T1000 (cell line): ENCODE data around the gene DIAPH2.

Experiments used
- DNase-seq: peaks from one replicate; lab custom pipeline; 2025; ENCODE audit warnings: mixed read lengths; lab: John Stamatoyannopoulos, UW

The DIAPH2 gene

DNA sequence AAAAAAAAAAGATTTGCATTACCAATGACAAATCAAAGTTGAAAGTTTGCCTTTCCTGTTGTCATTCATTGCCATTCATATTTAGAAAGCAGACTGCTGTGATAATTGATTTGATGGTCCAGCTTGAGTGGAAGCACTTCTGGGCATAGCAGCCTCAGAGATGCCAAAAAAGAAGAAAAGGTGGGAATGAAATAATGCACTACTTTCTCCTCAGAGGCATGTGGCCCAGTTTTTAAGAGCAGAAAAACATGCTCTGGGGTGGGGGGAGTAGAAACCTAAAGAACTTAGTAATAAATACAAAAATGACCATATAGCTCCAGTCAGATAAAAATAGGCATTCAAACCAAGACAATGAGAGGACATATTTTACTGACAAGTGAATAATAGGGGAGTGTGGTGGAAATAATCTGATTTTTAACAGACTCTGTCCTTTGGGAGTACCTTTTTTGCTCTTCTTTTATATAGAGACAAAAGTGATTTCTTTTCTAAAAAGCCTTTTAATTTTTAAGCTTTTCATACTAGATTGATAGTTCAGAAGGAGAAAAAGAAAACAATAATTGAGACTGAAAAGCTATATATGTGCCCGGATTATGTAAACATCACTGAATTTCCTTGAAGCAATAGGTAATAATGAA lies 798.1 kb downstream of the DIAPH2 start:
- DNase-seq = no peak

DNA sequence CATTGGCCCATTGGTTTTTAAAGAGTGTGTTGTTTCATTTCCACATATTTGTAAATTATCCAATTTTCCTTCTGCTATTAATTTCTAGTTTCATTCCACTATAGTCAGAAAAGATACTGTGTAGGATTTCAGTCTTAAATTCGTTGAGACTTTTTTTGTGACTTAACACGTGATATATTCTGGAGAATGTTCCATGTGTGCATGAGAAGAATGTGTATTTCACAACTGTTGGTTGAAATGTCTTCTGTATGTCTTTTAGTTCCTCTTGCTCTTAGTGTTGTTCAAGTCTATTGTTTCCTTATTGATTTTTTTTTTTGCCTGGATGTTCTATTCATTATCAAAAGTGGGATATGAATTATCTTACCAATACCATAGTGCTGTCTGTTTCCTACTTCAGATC lies 806.0 kb downstream of the DIAPH2 start:
- DNase-seq = no peak

DNA sequence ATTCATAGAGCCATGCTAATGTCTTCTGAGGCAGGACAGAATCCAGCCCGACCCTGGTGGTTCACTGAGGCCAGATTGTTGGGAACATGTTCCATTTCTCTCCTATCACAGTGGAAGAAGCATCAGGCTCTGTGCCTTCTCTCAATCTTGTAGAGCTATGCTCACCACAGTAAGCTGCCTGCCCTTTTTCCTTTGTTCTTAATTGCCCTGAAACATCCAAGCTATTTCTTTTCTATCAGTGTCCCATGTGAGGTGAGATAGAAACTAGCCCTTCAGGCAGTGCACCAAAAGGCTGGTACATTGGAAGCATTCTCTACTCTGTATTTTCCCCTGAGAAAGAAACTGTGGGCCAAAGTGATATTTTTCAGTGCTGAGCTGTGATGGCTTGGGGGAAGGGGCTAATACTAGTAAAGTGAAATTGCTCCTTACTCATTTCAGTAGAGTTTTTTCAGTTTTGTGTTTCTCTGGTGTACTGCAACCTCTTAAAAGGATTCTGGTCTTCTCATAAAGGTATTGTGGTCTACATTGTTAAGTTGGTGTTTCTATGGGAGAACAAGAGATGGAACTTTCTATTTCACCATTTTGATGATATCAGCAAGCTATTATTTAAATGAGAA lies 810.2 kb downstream of the DIAPH2 start:
- no peak for DNase-seq

DNA sequence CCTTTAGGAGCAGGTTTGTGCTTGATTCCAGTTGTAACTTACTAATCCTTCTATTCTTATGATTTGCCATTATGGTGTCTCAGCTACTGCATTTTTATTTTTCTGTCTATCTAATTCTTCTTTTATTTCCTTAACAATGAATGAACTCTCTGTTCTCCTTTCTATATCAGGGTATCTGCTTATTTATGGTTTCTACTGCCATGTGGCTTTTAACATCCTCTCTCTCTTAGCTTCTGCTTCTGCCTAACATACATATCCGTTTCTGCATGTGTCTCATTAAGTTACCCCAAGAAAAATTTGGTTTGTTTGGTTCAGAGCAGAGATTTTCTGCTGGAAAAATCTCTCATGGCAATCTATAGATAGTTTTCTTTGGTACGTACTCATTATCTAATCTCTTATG lies 813.5 kb downstream of the DIAPH2 start:
- DNase-seq = no peak

DNA sequence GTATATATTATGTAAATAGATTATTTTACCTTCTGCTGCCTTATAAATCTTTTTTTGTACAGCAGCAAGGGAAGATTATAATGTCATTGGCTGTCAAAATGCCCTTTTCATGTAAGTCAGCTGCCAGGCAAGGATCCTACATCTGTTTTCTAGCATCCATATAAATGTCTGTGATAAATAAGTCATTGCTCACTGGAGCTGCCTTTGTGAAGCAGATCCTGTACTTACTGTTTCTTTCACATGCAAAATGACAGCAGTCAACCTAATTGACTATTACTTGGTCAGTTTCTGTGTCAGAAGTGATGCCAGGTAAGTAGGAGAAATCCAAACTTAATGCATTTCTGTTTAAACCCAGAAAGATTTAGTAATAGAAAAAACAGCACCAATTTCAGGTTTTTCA lies 819.8 kb downstream of the DIAPH2 start:
- no peak for DNase-seq

DNA sequence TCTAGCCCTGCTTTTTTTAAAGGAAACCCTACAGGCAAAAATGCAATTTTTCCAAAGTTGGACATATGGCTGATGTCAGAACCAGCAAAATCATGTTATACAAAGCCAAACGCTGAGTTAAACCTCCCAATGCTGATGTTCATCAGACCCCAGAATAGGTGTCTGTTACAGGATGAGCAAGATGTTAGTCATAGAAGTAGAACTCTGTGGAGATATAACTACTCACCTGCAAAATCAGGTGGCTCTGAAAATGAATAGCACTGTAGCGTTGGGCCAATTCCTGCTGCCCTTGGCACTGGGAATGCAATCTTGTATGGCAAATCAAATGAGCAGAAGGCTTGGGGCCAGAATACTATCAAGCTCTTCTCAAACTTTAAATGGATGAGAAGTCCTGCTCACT lies 833.1 kb downstream of the DIAPH2 start:
- DNase-seq = no peak

DNA sequence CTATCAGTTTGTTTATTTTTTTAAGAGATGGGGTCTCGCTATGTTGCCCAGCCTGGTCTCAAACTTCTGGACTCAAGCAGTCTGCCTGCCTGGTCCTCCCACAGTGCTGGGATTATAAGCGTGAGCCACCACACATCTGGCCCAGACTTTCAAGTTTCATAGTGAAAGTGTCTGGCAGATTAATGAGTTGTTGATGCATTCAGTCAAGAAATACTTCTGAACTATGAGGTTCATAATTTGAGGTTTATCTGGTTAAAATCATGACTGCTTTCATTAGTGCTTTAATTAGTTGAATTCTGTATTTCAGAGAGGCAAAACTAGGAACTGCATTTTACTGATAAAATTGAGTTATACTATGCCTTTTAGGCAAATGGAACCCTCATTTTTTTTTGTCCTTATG lies 837.7 kb downstream of the DIAPH2 start:
- DNase-seq = no peak

DNA sequence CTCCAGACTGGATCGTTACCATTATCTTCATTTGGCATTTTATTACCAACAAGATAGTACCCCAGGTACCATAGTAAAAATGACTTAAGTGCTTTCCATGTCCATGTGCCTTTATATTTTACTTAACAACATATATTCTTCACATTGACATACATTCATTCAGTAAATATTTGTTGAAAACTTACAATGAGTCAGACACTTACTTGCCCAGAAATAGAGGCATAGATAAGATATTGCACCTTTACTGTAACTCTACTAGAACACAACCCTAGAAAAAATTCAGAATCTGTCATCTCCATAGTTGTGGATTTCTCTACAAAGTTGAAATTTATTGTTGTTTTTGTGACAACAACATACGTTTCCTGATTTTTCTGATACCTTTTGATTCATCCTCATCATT lies 839.7 kb downstream of the DIAPH2 start:
- no peak for DNase-seq

DNA sequence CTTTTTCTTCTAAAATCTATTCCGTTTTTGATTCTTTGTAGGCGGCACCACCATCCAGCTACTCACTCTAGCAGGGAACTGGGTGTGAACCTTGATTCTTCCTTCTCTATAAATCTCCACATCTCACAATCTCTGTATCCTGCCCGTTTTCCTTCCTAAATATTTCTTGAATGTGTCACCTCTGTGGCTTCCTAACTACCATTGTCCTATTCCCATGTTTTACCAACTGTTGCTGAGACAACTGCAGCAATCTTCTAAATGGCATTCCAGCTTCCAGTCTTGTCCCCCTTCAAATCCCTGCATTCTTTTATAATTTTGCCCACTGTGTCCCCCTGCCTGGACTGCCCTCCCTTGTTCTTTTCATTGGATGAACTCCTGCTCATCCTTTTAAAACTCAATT lies 840.4 kb downstream of the DIAPH2 start:
- no peak for DNase-seq

DNA sequence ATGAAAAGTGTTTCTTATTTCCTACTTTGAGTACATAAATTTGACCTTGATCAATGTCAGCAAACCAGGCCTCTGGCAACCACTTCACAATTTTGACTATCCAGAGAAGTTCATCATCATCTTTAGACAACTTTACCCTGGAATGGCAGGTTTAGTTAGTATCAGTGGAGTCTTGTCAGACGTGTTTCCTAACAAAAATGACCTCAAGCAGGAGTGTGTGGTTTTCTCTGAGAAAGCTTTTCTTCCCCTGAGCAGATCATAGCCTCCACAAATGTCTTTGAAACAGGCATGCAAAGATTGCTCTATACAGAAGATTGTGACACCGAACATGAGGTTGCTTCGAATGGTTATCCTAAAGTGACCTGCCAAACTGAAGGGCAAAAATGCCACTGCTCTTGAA lies 841.3 kb downstream of the DIAPH2 start:
- DNase-seq = no peak

DNA sequence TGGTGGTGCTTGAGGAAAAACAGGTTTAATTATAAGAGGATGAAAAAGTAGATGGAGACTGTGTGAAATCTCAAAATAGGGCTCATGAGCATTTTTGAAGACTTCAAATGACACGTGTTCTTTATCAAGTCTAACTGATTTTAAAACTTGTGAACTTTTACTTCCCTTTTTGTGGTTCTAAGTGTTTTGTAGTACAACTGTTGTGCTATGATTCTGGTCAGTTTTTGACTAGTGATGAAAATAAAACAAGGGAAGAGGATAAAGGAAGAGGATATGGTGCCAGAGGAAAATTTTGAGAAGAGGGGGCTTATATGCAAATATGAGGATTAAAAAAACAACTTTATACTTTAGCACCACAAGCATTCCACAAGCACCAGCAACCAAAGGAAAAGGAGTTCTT lies 843.1 kb downstream of the DIAPH2 start:
- no peak for DNase-seq

DNA sequence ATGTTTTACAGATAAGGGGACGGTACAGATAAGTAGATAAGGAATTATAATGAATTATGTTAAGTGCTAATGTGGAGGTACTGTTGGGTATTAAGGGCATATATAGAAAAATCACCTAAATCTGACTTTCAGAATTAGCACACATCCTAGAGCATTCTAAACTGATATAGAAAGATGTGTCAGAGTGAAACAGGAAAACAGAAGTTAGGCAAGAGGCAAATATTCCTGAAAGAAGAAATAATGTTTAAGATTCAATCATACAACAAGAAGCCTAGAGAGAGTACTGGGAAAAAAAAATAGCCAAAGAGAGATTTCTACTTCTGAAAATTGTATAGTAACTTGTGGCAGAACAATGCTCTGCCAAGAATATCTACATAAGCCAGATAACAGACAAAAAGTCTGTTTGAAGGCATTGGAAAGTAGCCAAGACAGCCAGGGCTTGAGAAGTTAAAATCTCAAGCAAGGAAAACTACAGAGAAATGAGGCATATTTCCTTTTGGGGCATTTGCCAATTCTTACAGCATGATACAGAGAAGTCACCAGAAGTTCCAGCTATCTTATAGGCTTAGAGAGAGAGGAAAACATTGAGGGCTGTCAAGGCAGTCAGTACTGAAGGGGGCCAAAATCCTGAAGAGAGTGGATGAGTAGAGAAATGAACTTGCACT lies 845.0 kb downstream of the DIAPH2 start:
- DNase-seq = no peak

DNA sequence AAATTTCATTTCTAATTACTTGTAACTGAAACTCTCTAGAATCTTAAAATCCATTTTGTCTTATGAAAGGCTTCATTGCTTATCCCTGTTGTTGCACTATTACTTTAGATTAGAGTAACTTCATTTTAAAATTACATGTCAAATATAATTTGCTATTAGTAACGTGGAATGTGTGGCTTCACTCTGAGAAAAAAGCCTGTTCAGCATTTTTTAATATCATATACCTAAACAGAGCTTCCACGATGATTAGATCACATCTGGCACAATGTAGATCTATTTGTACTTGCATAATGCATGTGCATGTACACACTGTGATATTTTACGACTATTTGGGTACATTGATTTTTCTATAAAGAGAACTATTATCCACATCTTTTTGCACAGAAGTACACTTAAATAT lies 847.2 kb downstream of the DIAPH2 start:
- DNase-seq = no peak

DNA sequence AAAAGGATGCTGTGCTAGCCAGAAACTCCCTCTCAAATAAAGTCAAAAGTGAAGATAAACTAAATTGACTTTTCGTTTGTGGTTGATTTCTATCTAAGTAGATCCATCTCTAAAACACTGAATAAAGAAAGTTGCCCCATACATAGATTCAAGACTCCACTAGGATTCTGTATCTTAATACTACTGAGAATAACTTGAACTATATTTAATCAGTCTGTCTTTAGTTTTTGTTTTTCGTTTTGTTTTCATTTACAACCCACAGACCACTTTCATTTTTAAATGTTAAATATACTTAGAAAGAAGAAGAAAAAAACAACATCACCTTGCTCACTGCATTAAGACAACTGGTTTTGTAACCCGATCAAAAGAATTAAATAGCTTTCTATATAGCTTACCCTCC lies 854.1 kb downstream of the DIAPH2 start:
- no peak for DNase-seq

DNA sequence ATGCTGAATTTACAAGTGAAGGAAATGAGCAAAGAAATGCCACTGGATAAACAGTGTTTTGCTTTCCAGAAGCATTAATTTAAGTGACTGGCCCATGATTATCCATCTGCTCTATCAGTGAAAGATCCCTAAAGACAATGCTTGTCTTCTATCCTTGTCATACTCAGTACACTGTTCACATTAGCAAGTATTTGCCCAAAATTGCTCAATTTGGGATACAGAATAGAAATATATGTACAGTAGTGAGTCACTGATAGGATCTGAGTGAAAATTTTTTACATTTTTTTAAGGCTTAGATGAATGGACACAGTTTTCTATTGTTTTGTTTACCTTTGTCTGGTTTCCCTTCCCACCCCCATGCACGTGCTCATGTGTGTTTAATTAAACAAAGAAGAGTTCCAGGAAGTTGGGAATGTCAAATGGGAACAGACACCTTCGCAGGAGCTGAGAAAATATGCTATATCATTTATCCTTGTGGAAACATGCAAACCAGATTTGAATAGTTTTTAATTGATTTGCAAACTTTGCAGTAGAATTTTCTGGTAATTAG lies 855.4 kb downstream of the DIAPH2 start:
- DNase-seq = no peak

DNA sequence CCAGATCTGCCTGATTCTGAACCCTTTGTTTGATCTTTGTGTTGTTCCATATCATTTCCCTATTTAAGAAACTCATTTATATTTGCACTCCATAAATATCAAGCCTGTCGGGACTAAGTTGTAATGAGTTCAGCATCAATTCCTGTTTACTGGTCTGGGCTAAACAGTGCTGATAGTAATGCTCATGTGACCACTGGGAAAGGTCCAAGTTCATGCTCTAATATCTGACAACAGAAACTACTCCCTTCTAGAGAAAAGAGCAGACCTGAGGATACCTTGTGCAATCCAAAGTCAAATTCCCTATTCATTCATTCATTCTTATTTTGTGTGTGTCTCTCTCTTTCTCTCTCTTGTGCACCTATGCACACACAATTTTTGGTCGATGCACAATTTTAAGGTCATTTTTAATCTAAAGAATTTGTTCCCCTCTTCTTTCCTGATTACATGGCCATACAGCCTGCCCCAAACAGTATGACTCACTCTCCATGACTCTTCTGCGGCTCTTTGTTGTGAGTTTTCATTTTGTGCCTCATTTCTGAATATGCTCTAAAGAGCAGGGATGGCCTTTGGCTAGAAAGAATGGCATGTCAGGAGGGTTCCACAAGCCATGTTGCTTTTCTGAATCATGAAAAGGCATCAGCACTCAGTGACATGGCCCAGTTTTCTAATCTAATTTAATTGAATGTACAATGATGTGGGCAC lies 863.4 kb downstream of the DIAPH2 start:
- no peak for DNase-seq

DNA sequence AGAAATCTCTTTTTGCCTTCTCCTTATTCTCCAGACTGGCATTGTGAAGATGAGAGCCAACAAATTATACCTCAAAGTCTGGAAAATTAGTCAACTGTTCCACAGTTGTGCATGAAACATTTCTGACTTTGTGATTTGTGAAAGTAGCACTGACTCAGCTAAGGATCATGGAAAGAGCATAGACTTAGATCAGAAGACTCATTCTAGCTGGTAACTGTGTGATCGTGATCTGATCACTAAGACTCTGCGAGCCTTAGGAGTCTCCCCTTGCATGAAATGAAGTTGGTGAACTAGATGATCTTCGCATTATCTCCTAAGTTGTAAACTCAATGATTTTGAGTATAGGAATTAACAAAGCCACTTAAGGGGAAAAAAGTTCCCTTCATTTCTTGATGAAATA lies 867.2 kb downstream of the DIAPH2 start:
- DNase-seq = no peak

DNA sequence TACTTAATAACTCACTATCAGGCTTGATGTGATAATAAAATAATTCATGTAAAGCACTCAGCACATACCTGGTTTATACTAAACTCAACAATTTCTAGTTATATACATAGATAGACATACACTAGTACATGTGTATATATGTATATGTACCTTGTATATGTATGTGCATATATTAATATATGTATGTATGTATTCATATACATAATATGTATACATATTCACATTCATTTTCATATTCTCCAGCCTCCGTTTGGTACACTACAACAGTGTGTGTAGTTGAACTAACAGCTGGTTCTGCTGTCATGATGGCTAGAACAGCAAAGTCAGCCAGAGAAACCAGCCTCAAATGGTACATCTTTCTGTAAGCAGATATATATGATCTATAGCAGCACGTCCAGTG lies 869.2 kb downstream of the DIAPH2 start:
- no peak for DNase-seq

DNA sequence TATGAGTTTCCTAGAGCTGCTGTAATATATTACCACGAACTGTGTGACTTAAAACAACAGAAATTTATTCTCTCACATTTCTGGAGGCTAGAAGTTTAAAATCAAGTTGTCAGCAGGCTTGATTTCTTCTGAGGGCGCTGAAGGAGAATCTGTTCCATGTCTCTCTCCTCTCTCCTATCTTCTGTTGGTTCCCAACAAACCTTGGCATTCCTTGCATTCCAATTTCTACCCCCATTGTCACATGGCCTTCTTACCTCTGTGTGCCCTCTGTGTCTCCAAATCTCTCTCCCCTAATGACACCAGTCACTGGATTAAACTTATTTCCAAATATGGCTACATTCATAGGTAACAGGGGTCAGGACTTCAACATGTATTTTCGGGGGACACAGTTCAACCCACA lies 871.7 kb downstream of the DIAPH2 start:
- DNase-seq = no peak

DNA sequence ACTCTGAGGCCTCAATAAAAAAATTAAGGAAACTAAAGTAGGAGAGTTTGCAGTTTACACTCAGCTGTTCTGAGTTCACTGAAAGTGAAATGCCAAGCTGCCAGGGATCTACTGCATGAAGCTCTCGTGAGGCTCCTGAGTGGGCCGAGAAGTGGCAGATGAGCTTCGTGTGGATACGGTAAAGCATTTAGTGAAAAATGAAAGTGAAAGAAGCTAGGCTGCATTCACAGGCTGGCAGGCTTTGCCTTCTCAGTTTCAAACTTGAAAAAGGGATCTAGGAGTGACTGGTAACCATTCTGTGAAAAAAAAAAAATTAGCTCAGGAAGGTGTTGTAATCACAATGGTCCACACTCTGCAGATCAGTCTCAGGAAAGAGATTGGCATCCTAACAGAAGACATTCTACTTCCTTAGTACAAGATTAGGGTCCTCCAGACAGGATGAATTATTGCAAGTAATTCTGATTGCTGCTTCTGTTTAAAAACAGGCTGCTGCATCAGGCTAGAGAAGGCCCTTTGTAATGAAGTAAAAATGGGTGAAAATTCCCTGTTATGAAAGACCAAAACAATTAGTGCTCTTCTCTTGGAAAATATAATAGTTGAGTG lies 879.0 kb downstream of the DIAPH2 start:
- DNase-seq = no peak

DNA sequence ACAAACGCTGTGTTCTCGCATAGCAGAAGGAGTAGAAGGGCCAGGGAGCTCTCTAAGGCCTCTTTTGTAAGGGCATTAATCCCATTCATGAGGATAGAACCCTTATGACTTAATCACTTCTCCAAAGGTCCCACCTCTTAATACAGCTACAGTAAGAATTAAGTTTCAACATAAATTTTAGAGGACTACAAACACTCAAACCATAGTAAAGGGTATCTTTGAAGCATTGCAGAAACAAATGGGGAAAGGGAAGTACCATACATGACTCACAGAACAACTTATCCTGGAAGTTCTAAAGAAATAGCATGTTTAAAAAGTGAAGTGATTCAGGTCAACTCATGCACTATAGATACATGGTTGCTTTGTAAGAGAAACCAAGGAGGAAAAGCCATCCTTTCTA lies 879.9 kb downstream of the DIAPH2 start:
- no peak for DNase-seq

DNA sequence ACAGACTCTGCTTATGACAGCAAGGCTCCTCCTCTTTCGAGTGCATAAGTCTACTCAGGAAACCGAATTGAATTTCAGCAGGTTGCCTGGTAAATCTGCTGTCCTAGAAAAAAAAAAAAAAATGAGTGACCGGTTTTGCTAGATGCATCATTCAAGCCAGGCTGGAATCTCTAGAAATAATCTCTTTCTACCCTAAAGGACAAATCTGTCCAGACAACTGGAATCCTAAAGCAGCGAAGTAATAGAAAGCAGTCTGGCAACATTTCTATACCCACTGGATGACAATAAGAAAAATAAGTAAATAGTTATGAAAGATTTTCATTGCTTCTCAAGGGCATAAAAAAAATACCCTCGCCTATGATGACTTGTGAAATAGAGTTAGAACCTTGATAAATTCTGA lies 902.5 kb downstream of the DIAPH2 start:
- DNase-seq = no peak
